K562 (cell line): ENCODE results near the gene PAQR4. TPM values are rescaled to one million over a fixed set of nuclear protein-coding genes. Genes with fewer than 3 reads are reported as not detected.

Source experiments
- DACH1 ChIP-seq: fragments of 450-650 bp; IDR thresholded peaks from 2 replicates; pipeline ENCODE4 v1.6.1; 2018; ENCODE audit not compliant: partially characterized antibody
- FOXP1 ChIP-seq: sonication (generic); formaldehyde crosslinking; IDR thresholded peaks from 2 replicates; pipeline ENCODE4 v1.8.0; 2022; ENCODE audit warnings: mild to moderate bottlenecking, missing genetic modification reagents
- MBD2 ChIP-seq: sonication (generic); IDR thresholded peaks from 2 replicates; pipeline ENCODE4 v1.6.1; 2016; ENCODE audit warnings: low read depth, borderline replicate concordance
- POLR2AphosphoS2 ChIP-seq: IDR thresholded peaks from 2 replicates; pipeline ENCODE4 v1.6.1; 2012; ENCODE audit warnings: low read length, improper control_type of control experiment
- SMC3 ChIP-seq: conservative IDR thresholded peaks from 2 replicates; pipeline ENCODE4 v1.6.1; 2011; ENCODE audit warnings: low read depth, low read length, improper control_type of control experiment; ENCODE audit not compliant: insufficient read depth
- SOX6 ChIP-seq: fragments of 450-650 bp; IDR thresholded peaks from 2 replicates; pipeline ENCODE4 v1.6.1; 2014; ENCODE audit warnings: mild to moderate bottlenecking
- TBL1XR1 ChIP-seq, 2 experiments: IDR thresholded peaks; 2 replicates each; pipeline ENCODE4 v1.6.1; 2012; ENCODE audit warnings: improper control_type of control experiment in 2 of 2, low read length in 2 of 2, mild to moderate bottlenecking in 1 of 2
- polyA plus RNA-seq, 8 experiments: library from polyadenylated mRNA; depleted of rRNA in 4 of 8; stranded (reverse) in 5 of 8; unstranded in 3 of 8; fragments of >200 nt; fragmentation: Nextera tagmentation in 2 of 8; fragmentation: Illumina TruSeq in 1 of 8; extraction: Ambion mirVana in 2 of 8; extraction: Trizol in 1 of 8; gene quantifications; 2 replicates each; pipeline versions ENCODE4 v1.2.1 to v1.2.3, GENCODE V29; 2011 to 2014; ENCODE audit warnings: inconsistent platforms in 1 of 8, missing spikeins in 1 of 8
- total RNA-seq, 7 experiments: library from RNA; depleted of rRNA in 6 of 7; stranded (reverse); fragments of >200 nt in 6 of 7; fragmentation: Illumina TruSeq in 2 of 7; extraction: Trizol in 2 of 7; gene quantifications; 2 replicates each; pipeline versions ENCODE4 v1.2.1 to v1.2.3, GENCODE V29; 2011 to 2021; ENCODE audit warnings: low replicate concordance in 1 of 7
- TF ChIP-seq, protein P1 (sequence below): sonication (generic); formaldehyde crosslinking; IDR thresholded peaks from 2 replicates; pipeline ENCODE4 v1.9.0; 2022; ENCODE audit warnings: mild to moderate bottlenecking, missing genetic modification reagents
- TF ChIP-seq, protein P2 (sequence below), 2 experiments: fragments of 450-650 bp; conservative IDR thresholded peaks; 2 replicates each; pipeline ENCODE4 v1.6.1; 2017; ENCODE audit warnings: mild to moderate bottlenecking in 2 of 2, moderate library complexity in 2 of 2
- TF ChIP-seq, protein P3 (sequence below), 2 experiments: fragments of 450-650 bp; IDR thresholded peaks; 2 replicates each; pipeline ENCODE4 v1.6.1; 2016
- TF ChIP-seq, protein P4 (sequence below), 2 experiments: fragments of 450-650 bp; IDR thresholded peaks; 2 replicates each; pipeline ENCODE4 v1.6.1; 2018; ENCODE audit warnings: mild to moderate bottlenecking in 2 of 2, low read depth in 1 of 2; ENCODE audit not compliant: partially characterized antibody in 2 of 2
- TF ChIP-seq, protein P5 (sequence below), 3 experiments: IDR thresholded peaks in 2 of 3; conservative IDR thresholded peaks in 1 of 3; 2 replicates each; pipeline ENCODE4 v1.5.1; 2011 to 2012; ENCODE audit warnings: low read length in 3 of 3, mild to moderate bottlenecking in 3 of 3, control low read depth in 2 of 3, improper control_type of control experiment in 1 of 3, inconsistent platforms in 1 of 3, low read depth in 1 of 3, mixed read lengths in 1 of 3, moderate library complexity in 1 of 3; ENCODE audit not compliant: insufficient read depth in 2 of 3
- TF ChIP-seq, protein P6 (sequence below): IDR thresholded peaks from 2 replicates; pipeline ENCODE4 v1.6.1; 2011; ENCODE audit warnings: borderline replicate concordance, low read depth, mild to moderate bottlenecking, moderate library complexity, low read length; ENCODE audit not compliant: insufficient read depth, poor library complexity, severe bottlenecking

Gene PAQR4
- total and polyA plus RNA-seq, 9 of the 15 experiments (the other 6 are each of a cell fraction or from before 2014, with no cell fraction given): 0.62 to 40.4 (median 19.5) TPM

DNA sequence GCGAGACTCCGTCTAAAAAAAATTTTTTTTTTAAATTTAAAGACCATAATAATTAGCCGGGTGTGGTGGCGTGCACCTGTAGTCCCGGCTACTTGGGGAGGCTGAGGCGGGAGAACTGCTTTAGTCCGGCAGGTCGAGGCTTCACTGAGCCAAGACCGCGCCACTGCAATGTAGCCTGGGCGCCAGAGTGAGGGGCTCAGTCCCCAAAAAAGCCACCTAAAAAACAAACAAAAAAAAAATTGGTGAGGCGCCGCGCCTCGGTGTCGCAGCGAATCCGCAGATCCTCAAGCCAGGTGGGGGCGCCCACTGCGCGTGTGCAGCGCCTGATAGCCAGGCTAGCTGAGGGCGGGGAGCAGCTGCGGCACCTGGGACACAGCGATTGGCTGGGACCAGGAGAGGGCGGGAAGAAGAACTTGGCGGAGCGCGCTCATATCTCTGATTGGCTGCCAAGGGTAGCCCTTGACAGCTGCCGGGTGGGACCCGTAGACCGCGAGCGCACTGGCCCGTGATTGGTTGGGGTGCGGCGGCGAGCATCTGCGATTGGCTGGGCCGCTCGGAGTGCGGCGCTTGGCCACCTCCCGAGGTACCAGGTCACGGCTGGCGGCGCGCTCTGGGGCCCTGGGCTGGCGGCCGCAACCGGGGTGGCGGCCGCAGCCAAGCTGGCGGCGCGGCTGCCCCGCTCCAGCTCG, 34.6 kb downstream of the PAQR4 start (continued):
- TF ChIP-seq, protein P1, sequence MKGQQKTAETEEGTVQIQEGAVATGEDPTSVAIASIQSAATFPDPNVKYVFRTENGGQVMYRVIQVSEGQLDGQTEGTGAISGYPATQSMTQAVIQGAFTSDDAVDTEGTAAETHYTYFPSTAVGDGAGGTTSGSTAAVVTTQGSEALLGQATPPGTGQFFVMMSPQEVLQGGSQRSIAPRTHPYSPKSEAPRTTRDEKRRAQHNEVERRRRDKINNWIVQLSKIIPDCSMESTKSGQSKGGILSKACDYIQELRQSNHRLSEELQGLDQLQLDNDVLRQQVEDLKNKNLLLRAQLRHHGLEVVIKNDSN: peak; percentile 76
- TF ChIP-seq DACH1 (peak; percentile 48), SOX6 (peak; percentile 28; the same call in 1 of the 2 replicates), POLR2AphosphoS2 (no peak), FOXP1 (CRISPR knock-in tag) (no peak), TBL1XR1 (IDR thresholded peaks at IDR 0.05; ENCODE audit: low read length in 2 of 2) (0 out of 4 replicates have a peak, but pooled peaks of 1 of the 2 experiments have one; percentile 34), SMC3 (peak; percentile 73), MBD2 (peak; percentile 96)
- TF ChIP-seq, protein P2, sequence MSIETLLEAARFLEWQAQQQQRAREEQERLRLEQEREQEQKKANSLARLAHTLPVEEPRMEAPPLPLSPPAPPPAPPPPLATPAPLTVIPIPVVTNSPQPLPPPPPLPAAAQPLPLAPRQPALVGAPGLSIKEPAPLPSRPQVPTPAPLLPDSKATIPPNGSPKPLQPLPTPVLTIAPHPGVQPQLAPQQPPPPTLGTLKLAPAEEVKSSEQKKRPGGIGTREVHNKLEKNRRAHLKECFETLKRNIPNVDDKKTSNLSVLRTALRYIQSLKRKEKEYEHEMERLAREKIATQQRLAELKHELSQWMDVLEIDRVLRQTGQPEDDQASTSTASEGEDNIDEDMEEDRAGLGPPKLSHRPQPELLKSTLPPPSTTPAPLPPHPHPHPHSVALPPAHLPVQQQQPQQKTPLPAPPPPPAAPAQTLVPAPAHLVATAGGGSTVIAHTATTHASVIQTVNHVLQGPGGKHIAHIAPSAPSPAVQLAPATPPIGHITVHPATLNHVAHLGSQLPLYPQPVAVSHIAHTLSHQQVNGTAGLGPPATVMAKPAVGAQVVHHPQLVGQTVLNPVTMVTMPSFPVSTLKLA (conservative IDR thresholded peaks at IDR 0.05): peak; percentile 79 to 80
- TF ChIP-seq, protein P3, sequence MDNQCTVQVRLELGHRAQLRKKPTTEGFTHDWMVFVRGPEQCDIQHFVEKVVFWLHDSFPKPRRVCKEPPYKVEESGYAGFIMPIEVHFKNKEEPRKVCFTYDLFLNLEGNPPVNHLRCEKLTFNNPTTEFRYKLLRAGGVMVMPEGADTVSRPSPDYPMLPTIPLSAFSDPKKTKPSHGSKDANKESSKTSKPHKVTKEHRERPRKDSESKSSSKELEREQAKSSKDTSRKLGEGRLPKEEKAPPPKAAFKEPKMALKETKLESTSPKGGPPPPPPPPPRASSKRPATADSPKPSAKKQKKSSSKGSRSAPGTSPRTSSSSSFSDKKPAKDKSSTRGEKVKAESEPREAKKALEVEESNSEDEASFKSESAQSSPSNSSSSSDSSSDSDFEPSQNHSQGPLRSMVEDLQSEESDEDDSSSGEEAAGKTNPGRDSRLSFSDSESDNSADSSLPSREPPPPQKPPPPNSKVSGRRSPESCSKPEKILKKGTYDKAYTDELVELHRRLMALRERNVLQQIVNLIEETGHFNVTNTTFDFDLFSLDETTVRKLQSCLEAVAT (IDR thresholded peaks at IDR 0.05): peak in 1 of 2 experiments; percentile 68; a peak in 1 of 4 replicates
- TF ChIP-seq, protein P4, sequence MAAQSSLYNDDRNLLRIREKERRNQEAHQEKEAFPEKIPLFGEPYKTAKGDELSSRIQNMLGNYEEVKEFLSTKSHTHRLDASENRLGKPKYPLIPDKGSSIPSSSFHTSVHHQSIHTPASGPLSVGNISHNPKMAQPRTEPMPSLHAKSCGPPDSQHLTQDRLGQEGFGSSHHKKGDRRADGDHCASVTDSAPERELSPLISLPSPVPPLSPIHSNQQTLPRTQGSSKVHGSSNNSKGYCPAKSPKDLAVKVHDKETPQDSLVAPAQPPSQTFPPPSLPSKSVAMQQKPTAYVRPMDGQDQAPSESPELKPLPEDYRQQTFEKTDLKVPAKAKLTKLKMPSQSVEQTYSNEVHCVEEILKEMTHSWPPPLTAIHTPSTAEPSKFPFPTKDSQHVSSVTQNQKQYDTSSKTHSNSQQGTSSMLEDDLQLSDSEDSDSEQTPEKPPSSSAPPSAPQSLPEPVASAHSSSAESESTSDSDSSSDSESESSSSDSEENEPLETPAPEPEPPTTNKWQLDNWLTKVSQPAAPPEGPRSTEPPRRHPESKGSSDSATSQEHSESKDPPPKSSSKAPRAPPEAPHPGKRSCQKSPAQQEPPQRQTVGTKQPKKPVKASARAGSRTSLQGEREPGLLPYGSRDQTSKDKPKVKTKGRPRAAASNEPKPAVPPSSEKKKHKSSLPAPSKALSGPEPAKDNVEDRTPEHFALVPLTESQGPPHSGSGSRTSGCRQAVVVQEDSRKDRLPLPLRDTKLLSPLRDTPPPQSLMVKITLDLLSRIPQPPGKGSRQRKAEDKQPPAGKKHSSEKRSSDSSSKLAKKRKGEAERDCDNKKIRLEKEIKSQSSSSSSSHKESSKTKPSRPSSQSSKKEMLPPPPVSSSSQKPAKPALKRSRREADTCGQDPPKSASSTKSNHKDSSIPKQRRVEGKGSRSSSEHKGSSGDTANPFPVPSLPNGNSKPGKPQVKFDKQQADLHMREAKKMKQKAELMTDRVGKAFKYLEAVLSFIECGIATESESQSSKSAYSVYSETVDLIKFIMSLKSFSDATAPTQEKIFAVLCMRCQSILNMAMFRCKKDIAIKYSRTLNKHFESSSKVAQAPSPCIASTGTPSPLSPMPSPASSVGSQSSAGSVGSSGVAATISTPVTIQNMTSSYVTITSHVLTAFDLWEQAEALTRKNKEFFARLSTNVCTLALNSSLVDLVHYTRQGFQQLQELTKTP (IDR thresholded peaks at IDR 0.05; ENCODE audit: low read depth in 1 of 2, partially characterized antibody in 2 of 2): peak in 1 of 2 experiments; percentile 22
- TF ChIP-seq, protein P5, sequence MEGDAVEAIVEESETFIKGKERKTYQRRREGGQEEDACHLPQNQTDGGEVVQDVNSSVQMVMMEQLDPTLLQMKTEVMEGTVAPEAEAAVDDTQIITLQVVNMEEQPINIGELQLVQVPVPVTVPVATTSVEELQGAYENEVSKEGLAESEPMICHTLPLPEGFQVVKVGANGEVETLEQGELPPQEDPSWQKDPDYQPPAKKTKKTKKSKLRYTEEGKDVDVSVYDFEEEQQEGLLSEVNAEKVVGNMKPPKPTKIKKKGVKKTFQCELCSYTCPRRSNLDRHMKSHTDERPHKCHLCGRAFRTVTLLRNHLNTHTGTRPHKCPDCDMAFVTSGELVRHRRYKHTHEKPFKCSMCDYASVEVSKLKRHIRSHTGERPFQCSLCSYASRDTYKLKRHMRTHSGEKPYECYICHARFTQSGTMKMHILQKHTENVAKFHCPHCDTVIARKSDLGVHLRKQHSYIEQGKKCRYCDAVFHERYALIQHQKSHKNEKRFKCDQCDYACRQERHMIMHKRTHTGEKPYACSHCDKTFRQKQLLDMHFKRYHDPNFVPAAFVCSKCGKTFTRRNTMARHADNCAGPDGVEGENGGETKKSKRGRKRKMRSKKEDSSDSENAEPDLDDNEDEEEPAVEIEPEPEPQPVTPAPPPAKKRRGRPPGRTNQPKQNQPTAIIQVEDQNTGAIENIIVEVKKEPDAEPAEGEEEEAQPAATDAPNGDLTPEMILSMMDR (IDR thresholded peaks at IDR 0.05 in 2 of 3, conservative IDR thresholded peaks at IDR 0.05 in 1 of 3; ENCODE audit: insufficient read depth in 2 of 3, low read depth in 1 of 3, low read length in 3 of 3): peak; percentile 78 to 98 (median 97)
- TF ChIP-seq, protein P6, sequence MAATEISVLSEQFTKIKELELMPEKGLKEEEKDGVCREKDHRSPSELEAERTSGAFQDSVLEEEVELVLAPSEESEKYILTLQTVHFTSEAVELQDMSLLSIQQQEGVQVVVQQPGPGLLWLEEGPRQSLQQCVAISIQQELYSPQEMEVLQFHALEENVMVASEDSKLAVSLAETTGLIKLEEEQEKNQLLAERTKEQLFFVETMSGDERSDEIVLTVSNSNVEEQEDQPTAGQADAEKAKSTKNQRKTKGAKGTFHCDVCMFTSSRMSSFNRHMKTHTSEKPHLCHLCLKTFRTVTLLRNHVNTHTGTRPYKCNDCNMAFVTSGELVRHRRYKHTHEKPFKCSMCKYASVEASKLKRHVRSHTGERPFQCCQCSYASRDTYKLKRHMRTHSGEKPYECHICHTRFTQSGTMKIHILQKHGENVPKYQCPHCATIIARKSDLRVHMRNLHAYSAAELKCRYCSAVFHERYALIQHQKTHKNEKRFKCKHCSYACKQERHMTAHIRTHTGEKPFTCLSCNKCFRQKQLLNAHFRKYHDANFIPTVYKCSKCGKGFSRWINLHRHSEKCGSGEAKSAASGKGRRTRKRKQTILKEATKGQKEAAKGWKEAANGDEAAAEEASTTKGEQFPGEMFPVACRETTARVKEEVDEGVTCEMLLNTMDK: peak; percentile 66
